Right atrium auricular region (tissue), 2 donors: ENCODE measurements around the gene RTN4RL1. TPM values are rescaled to one million over a fixed set of nuclear protein-coding genes. Genes with fewer than 3 reads are reported as not detected.

ENCODE experiments used
- DNase-seq: peaks from one replicate; pipeline ENCODE4 v3.0.0-alpha.2; 2019; ENCODE audit warnings: low spot score
- H3K27ac ChIP-seq, 2 donors: fragments of 200-600 bp; sonication (generic); 1 replicate in 1 of 2; 2 replicates in 1 of 2; pipeline ENCODE4 v1.5.1; 2016 to 2019
- H3K27me3 ChIP-seq, 2 donors: fragments of 200-600 bp; sonication (generic); one replicate each; pipeline versions ENCODE4 v1.5.1 to v1.6.0; 2017 to 2019
- H3K36me3 ChIP-seq: fragments of 200-600 bp; sonication (generic); one replicate; pipeline ENCODE4 v1.5.1; 2016
- H3K4me1 ChIP-seq, 2 donors: fragments of 200-600 bp; sonication (generic); one replicate each; pipeline versions ENCODE4 v1.5.1 to v1.6.0; 2017 to 2019
- H3K4me3 ChIP-seq, 2 donors: fragments of 200-600 bp; sonication (generic); 1 replicate in 1 of 2; 2 replicates in 1 of 2; pipeline ENCODE4 v1.5.1; 2017 to 2019; ENCODE audit warnings: mild to moderate bottlenecking in 1 of 2, moderate library complexity in 1 of 2
- H3K9me3 ChIP-seq, 2 donors: fragments of 200-600 bp; sonication (generic); one replicate each; pipeline ENCODE4 v1.5.1; 2019
- total RNA-seq, 2 donors: library from RNA; depleted of rRNA; stranded (reverse); fragments of >200 nt; gene quantifications; one replicate each; pipeline ENCODE4 v1.1.0, GENCODE V29; 2016
- TF ChIP-seq, protein P1 (sequence below), 2 donors: fragments of 200-600 bp; sonication (generic); IDR thresholded peaks; one replicate each; pipeline ENCODE4 v1.5.1; 2019; ENCODE audit warnings: antibody characterized with exemption in 2 of 2

RTN4RL1 gene
- total RNA-seq, 2 donors from 2014 or later: 1.8 to 5.0 TPM

DNA sequence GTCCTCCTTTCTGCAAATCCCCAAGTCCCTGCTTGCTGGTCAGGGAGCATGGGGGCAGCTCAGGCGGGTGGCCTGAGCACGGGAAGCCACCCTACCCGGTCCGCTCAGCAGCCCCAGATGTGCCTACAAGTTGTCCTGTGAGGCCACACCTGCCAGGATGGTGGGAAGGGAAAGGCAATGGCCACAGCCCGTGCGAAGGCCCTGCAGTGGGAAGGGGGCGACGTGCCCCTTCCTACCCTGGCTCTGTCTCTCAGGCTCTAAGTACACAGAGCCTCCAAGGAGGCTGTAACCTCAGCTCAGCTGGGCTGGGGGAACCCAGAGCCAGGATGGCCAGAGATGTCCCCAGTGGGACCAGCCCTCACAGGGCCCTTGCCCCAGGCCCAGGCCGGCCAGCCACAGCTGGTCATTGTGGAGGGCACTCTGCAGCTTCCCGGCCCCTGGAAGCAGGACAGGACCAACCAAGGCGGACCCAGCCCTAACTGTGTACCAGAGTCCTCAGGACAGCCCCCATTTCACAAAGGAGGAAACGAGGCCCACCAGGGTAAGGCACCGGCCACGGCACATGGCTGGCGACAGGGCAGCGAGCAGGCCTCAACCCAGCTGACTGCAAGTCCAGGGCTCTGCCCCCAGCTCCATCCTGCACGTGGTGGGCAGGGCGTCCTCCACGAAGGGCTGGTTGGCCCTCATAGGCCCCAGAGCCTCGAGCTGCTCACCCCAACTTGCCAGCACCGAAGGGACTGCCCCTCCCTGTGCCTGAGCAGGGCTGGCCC lies 82.3 kb downstream of the RTN4RL1 start:
- no peak overlapping the region for H3K27ac ChIP-seq
- peaks cover 0 to 18% of the 10 kb centered on the region in 2 donors for H3K4me1 ChIP-seq
- DNase-seq: no peak

DNA sequence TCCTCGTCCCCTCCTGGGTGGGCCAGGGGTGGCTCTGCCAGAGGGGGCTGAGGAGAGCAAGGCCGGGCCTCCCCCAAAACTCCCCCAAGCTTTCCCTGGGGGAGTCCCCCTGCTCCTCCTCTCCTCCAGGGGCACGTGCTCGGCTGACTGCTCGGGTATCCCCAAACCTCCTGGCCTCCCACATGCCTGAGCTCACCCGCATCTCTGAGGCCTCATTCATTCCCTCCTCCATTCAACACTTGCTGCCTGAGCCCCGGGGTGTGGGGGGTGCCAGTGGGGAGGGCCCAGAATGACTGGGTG lies 83.1 kb downstream of the RTN4RL1 start:
- H3K27me3 ChIP-seq: no peaks in the 10 kb centered on the region
- no peak overlapping the region for H3K4me3 ChIP-seq
- H3K27ac ChIP-seq: no peak overlapping the region
- H3K36me3 ChIP-seq: no peaks in the 10 kb centered on the region
- H3K9me3 ChIP-seq: no peaks in the 10 kb centered on the region
- TF ChIP-seq, protein P1, sequence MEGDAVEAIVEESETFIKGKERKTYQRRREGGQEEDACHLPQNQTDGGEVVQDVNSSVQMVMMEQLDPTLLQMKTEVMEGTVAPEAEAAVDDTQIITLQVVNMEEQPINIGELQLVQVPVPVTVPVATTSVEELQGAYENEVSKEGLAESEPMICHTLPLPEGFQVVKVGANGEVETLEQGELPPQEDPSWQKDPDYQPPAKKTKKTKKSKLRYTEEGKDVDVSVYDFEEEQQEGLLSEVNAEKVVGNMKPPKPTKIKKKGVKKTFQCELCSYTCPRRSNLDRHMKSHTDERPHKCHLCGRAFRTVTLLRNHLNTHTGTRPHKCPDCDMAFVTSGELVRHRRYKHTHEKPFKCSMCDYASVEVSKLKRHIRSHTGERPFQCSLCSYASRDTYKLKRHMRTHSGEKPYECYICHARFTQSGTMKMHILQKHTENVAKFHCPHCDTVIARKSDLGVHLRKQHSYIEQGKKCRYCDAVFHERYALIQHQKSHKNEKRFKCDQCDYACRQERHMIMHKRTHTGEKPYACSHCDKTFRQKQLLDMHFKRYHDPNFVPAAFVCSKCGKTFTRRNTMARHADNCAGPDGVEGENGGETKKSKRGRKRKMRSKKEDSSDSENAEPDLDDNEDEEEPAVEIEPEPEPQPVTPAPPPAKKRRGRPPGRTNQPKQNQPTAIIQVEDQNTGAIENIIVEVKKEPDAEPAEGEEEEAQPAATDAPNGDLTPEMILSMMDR (IDR thresholded peaks at IDR 0.05): no peak
- peaks cover 0 to 18% of the 10 kb centered on the region in 2 donors for H3K4me1 ChIP-seq
- no peak for DNase-seq

More for the DNA sequence above, 82.3 kb downstream of the RTN4RL1 start:
- Histone ChIP-seq H3K27me3 (no peaks in the 10 kb centered on the region), H3K36me3 (no peaks in the 10 kb centered on the region), H3K9me3 (no peaks in the 10 kb centered on the region), H3K4me3 (no peak overlapping the region)
- TF ChIP-seq, protein P1 (IDR thresholded peaks at IDR 0.05): no peak

DNA sequence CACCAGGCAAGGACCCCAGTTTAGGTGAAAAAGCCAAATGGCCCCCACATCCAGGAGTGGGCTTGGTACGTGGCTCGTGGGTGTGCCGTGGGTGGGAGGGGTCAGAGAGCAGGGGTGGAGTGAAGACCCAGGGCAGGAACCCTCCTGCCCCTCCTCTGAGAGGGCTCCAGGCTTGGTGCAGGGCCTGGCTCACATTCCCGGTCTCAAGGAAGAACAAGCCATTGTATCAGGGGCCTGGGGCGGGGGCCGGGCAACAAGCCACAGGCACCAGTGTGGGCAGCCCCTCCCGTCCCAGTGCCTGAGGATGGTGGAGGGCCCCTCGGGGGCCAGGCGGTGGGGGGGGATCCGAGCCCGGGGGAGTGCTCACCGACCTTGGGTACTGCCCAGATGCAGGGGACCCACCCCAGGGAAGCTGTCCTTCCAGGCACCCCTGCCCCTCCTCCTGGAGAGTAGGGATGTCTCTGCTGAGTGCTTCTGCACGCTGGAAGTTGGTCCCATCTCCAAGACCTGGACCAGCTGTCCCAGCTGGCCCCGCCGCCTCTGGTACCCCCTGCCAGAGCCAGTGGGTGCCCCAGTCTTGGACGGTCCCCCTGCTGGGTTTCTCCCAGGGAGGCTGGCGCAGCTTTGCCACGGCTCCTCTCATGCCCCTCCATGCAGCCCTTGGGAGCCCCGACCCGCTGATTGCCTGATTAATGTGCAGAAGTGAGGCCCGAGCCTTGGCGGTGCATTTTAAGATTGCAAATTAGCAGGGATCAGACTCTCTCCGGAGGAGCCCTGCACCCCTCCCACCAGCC lies 83.7 kb downstream of the RTN4RL1 start:
- Histone ChIP-seq H3K4me1 (peaks cover 0 to 18% of the 10 kb centered on the region in 2 donors), H3K27ac (no peak overlapping the region), H3K4me3 (no peak overlapping the region), H3K36me3 (no peaks in the 10 kb centered on the region), H3K27me3 (no peaks in the 10 kb centered on the region), H3K9me3 (no peaks in the 10 kb centered on the region)
- DNase-seq: no peak
- TF ChIP-seq, protein P1 (IDR thresholded peaks at IDR 0.05): no peak

DNA sequence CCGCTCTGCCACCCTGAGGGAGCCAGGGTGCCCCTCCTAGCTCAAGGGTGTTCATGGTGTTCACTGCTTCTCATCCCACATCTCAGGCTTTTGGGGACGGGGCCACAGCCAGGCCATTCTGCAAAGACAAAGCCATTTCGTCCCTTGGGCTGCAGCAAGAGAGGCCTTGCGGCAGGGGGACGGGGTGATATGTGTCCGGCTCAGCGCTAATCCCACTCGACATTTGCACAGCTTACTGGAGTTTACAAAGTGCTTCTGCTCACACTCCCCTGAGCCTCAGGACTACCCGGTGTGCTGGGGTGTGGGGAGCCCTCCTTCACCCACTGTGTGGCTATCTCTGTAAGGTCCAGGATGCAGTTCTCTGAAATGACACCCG lies 84.3 kb downstream of the RTN4RL1 start:
- no peak overlapping the region for H3K27ac ChIP-seq
- TF ChIP-seq, protein P1 (IDR thresholded peaks at IDR 0.05): no peak
- H3K4me3 ChIP-seq: no peak overlapping the region
- peaks cover 0 to 18% of the 10 kb centered on the region in 2 donors for H3K4me1 ChIP-seq
- H3K9me3 ChIP-seq: no peaks in the 10 kb centered on the region
- no peaks in the 10 kb centered on the region for H3K36me3 ChIP-seq
- no peaks in the 10 kb centered on the region for H3K27me3 ChIP-seq
- DNase-seq: no peak

DNA sequence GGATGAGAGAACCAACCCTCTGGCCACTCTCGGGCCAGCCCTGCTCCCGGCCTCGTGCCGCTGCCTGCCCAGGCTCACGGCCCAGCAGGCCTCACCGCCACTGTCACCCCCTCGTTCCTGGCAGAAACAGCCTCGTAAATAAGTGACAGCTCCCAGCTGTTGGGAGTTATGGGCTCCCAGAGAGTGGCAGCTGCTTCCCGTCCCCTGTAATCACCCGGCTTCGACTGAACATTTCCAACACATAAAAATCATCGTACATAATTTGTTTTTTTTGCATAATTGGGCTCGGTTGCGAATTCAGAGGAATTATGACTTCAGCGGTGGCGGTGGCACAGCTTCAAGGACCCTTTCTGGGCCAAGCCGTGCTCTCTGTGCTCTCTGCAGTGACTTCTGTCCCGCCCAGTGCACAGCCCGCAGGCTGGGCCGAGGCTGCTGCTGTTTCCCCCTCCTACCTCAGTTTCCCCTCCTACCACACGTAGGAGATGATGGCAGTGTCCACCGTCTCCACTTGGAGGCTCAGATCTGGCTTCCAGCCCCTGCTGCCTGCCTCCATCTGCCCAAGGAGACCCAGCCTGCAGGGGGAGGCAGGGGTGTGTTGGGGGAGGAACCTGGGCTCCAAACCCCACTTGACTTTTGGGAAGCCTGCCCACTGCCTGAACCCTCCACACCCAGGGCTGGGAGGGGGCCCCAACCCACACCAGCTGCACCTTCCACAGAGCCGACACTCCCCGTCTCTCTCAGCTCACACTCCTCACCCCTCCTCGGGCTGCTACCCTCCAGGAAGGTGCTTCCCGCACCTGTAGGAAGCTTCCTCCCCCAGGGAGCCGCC lies 84.9 kb downstream of the RTN4RL1 start:
- Histone ChIP-seq H3K4me3 (no peak overlapping the region), H3K36me3 (no peaks in the 10 kb centered on the region), H3K27ac (no peak overlapping the region), H3K27me3 (no peaks in the 10 kb centered on the region), H3K9me3 (no peaks in the 10 kb centered on the region), H3K4me1 (peaks cover 0 to 18% of the 10 kb centered on the region in 2 donors)
- TF ChIP-seq, protein P1 (IDR thresholded peaks at IDR 0.05): no peak
- no peak for DNase-seq
